Osteocyte (in vitro differentiated cells): ENCODE results near the gene MMRN2. TPM values are rescaled to one million over a fixed set of nuclear protein-coding genes. Genes with fewer than 3 reads are reported as not detected.
A peak's percentile ranks its signal among the peaks of the same experiment; 100 is the strongest.

Source experiments
- DNase-seq: peaks from one replicate; pipeline ENCODE4 v3.0.0; 2021; ENCODE audit warnings: mixed read lengths; ENCODE audit not compliant: unreplicated experiment; ENCODE audit errors: extremely low spot score
- H3K27ac Mint-ChIP-seq: one replicate; pipeline ENCODE4 v1.8.0; 2021; ENCODE audit warnings: mild to moderate bottlenecking, mixed read lengths; ENCODE audit not compliant: unreplicated experiment
- H3K27me3 Mint-ChIP-seq: one replicate; pipeline ENCODE4 v1.8.0; 2021; ENCODE audit warnings: mixed read lengths; ENCODE audit not compliant: unreplicated experiment
- H3K36me3 Mint-ChIP-seq: one replicate; pipeline ENCODE4 v1.8.0; 2021; ENCODE audit warnings: mixed read lengths; ENCODE audit not compliant: unreplicated experiment
- H3K4me1 Mint-ChIP-seq: one replicate; pipeline ENCODE4 v1.8.0; 2021; ENCODE audit warnings: mixed read lengths; ENCODE audit not compliant: unreplicated experiment
- H3K4me3 Mint-ChIP-seq: one replicate; pipeline ENCODE4 v1.8.0; 2021; ENCODE audit warnings: mild to moderate bottlenecking, moderate library complexity, mixed read lengths; ENCODE audit not compliant: unreplicated experiment
- H3K9me3 Mint-ChIP-seq: one replicate; pipeline ENCODE4 v1.8.0; 2021; ENCODE audit warnings: mixed read lengths; ENCODE audit not compliant: unreplicated experiment
- CTCF ChIP-seq: fragments of 200-600 bp; sonication (generic); IDR thresholded peaks from 2 replicates; pipeline ENCODE4 v1.5.0; 2021; ENCODE audit warnings: antibody characterized with exemption, mild to moderate bottlenecking, moderate library complexity
- total RNA-seq: library from RNA; stranded (reverse); gene quantifications from 2 replicates; pipeline ENCODE4 v1.2.1, GENCODE V29; 2021

Gene MMRN2
- total RNA-seq, 1 donor from 2014 or later, result not detected

- TF ChIP-seq CTCF, result no peak
Measured at GRCh38 chr10:86905429-86905828, 52.0 kb downstream of the MMRN2 start.

GRCh38 chr10:86904600-86904999 is 52.8 kb downstream of the MMRN2 start:
- TF ChIP-seq CTCF, result no peak
- H3K27me3 Mint-ChIP-seq, result no peaks in the 10 kb centered on the region
- H3K4me1 Mint-ChIP-seq, result peaks cover 2% of the 10 kb centered on the region
- peaks cover 53% of the 10 kb centered on the region for H3K36me3 Mint-ChIP-seq
- H3K9me3 Mint-ChIP-seq, result peaks cover 11% of the 10 kb centered on the region
- H3K4me3 Mint-ChIP-seq, result no peak overlapping the region
- H3K27ac Mint-ChIP-seq, result no peak overlapping the region
- DNase-seq, result no peak

More at GRCh38 chr10:86905429-86905828, 52.0 kb downstream of the MMRN2 start:
- H3K9me3 Mint-ChIP-seq, result peaks cover 11% of the 10 kb centered on the region
- H3K4me3 Mint-ChIP-seq, result no peak overlapping the region
- no peaks in the 10 kb centered on the region for H3K4me1 Mint-ChIP-seq
- H3K36me3 Mint-ChIP-seq, result peaks cover 53% of the 10 kb centered on the region
- no peak for DNase-seq
- H3K27ac Mint-ChIP-seq, result no peak overlapping the region
- no peaks in the 10 kb centered on the region for H3K27me3 Mint-ChIP-seq

GRCh38 chr10:86900955-86901354 is 56.5 kb downstream of the MMRN2 start:
- H3K27me3 Mint-ChIP-seq, result no peaks in the 10 kb centered on the region
- peaks cover 7% of the 10 kb centered on the region for H3K4me1 Mint-ChIP-seq
- H3K9me3 Mint-ChIP-seq, result peaks cover 4% of the 10 kb centered on the region
- TF ChIP-seq CTCF, result no peak
- peaks cover 32% of the 10 kb centered on the region for H3K36me3 Mint-ChIP-seq
- H3K4me3 Mint-ChIP-seq, result no peak overlapping the region
- no peak for DNase-seq
- no peak overlapping the region for H3K27ac Mint-ChIP-seq

GRCh38 chr10:86899670-86900276 is 57.6 kb downstream of the MMRN2 start:
- H3K4me1 Mint-ChIP-seq, result peaks cover 7% of the 10 kb centered on the region
- TF ChIP-seq CTCF, result peak; percentile 90
- H3K9me3 Mint-ChIP-seq, result peaks cover 4% of the 10 kb centered on the region
- H3K4me3 Mint-ChIP-seq, result no peak overlapping the region
- no peaks in the 10 kb centered on the region for H3K27me3 Mint-ChIP-seq
- peaks cover 24% of the 10 kb centered on the region for H3K36me3 Mint-ChIP-seq
- DNase-seq, result no peak
- no peak overlapping the region for H3K27ac Mint-ChIP-seq

- Mint-ChIP-seq H3K36me3 (peaks cover 21% of the 10 kb centered on the region), H3K4me3 (no peak overlapping the region), H3K27ac (peak overlapping the region; percentile 32), H3K9me3 (peaks cover 4% of the 10 kb centered on the region), H3K4me1 (peaks cover 7% of the 10 kb centered on the region), H3K27me3 (no peaks in the 10 kb centered on the region)
- TF ChIP-seq CTCF, result no peak
- DNase-seq, result no peak
Measured at GRCh38 chr10:86899132-86899531, 58.3 kb downstream of the MMRN2 start.
